GM12874 (cell line): ENCODE data around the gene DNAH8.

ENCODE experiments used
- TF ChIP-seq, protein P1 (sequence below): IDR thresholded peaks from 2 replicates; pipeline ENCODE4 v1.5.1; 2011; ENCODE audit warnings: low read depth, mild to moderate bottlenecking, control low read depth, low read length, moderate library complexity; ENCODE audit not compliant: insufficient read depth

DNAH8 gene

GRCh38 chr6:38805692-38806091, 90.6 kb downstream of the DNAH8 start:
- TF ChIP-seq, protein P1, sequence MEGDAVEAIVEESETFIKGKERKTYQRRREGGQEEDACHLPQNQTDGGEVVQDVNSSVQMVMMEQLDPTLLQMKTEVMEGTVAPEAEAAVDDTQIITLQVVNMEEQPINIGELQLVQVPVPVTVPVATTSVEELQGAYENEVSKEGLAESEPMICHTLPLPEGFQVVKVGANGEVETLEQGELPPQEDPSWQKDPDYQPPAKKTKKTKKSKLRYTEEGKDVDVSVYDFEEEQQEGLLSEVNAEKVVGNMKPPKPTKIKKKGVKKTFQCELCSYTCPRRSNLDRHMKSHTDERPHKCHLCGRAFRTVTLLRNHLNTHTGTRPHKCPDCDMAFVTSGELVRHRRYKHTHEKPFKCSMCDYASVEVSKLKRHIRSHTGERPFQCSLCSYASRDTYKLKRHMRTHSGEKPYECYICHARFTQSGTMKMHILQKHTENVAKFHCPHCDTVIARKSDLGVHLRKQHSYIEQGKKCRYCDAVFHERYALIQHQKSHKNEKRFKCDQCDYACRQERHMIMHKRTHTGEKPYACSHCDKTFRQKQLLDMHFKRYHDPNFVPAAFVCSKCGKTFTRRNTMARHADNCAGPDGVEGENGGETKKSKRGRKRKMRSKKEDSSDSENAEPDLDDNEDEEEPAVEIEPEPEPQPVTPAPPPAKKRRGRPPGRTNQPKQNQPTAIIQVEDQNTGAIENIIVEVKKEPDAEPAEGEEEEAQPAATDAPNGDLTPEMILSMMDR, result no peak

GRCh38 chr6:38806271-38806670, 91.2 kb downstream of the DNAH8 start:
- TF ChIP-seq, protein P1, result no peak

DNA sequence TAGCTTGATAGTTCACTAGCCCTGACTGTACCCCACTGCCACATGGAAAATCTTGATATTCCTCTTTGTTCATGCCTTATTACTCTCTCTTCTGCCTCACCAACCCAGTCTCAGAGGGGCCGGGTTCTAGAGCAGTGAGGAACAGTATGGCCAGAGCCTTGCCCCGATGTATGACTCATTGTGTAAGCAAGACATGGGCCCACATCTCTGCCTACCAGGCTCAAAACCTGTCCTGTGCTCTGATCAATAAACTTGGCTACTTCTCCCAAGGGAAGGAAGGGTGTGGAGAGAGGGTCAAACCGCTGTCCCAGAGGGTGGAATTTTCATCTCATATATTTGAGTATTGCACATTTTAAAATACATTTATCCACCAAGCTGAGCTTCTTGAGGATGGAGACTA, 91.7 kb downstream of the DNAH8 start:
- TF ChIP-seq, protein P1, result no peak

DNA sequence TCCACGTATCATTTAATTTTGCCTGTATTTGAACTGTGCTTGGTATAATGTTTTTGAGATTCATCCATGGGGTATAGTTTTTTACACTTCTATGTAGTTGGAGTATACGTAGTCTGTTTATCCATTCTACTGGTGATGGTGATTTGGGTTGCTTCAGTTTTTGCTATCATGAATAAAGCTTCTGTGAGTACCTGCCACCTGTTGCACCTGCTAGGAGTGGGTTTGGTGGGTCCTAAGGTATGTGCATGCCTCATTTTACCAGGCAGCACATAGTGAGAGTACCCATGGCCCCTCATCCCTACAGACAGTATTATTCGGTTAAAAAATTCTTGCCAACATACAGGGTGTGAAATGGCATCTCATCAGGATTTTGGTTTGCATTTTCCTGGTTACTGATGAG, 92.9 kb downstream of the DNAH8 start:
- TF ChIP-seq, protein P1, result no peak

- TF ChIP-seq, protein P1, result no peak
These were observed 98.1 kb downstream of the DNAH8 start for GRCh38 chr6:38813041-38813823.

GRCh38 chr6:38814761-38815160, 99.7 kb downstream of the DNAH8 start:
- TF ChIP-seq, protein P1, result no peak

DNA sequence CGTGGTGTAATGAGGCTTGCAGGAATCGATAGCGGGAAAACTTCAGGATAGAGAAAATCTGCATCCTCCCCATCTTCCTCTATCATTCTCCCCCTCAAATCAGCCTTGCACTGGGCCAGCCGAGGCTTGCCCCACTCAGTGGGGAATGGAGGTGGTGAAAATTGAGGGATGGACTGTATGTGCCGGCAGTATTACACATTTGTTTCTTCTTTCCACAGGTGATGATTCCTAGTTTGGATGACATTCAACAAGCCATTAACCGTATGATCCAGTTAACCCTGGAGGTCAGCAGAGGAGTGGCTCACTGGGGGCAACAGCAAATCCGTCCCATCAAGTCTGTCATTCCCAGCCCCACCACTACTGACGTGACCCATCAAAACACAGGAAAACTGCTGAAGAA, 100.1 kb downstream of the DNAH8 start:
- TF ChIP-seq, protein P1, result no peak
